Left hindlimb (tissue), 1 donor: ENCODE measurements around the gene FRK.
A peak's percentile ranks its signal among the peaks of the same experiment; 100 is the strongest.
"Not testable (repeated sequence)": the region's sequence is repeated elsewhere in the genome, so short reads cannot be mapped to it uniquely, and the experiment has no call there.

Source experiments
- DNase-seq: peaks from one replicate; pipeline ENCODE4 v3.0.0-alpha.2; 2018

Gene FRK, protein sequence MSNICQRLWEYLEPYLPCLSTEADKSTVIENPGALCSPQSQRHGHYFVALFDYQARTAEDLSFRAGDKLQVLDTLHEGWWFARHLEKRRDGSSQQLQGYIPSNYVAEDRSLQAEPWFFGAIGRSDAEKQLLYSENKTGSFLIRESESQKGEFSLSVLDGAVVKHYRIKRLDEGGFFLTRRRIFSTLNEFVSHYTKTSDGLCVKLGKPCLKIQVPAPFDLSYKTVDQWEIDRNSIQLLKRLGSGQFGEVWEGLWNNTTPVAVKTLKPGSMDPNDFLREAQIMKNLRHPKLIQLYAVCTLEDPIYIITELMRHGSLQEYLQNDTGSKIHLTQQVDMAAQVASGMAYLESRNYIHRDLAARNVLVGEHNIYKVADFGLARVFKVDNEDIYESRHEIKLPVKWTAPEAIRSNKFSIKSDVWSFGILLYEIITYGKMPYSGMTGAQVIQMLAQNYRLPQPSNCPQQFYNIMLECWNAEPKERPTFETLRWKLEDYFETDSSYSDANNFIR

DNA sequence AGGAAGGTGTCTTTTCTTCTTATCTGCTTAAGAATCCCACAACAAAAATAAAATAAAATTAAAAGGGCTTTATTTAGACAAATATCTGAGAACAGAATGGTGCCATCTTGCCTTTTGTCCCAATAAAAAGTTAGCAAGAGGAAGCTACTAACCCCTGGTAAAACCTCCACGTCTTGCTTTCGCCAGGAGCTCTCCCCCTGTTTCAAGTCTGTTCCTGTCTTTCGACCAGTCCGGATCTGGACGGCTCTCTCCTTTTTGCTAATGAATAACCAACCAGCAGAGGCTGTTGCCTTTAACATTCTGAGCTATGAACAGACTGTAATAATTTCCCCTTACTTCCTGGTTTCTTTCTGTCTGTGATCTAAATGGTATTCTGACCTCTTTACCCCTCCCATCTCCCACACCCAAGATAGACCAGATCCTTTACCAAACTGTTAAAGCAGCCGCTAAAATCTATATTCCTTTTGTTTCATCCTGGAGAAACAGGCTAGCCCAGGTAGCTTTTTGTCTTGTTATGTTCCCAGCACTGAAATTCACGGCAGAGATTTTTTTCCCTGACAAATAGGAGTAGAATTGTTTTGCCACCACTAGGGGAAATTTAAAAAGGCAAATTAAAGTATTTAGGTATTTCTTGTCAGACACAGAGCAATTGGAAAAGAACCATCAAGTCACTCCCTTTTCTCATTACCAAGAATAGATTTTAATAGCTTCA is at the start of gene FRK:
Gene FRK (minus strand): TSS at position 320 of the 712 bp plus-strand sequence. CDS start 580 bp downstream, outside the sequence.
- no peak for DNase-seq

DNA sequence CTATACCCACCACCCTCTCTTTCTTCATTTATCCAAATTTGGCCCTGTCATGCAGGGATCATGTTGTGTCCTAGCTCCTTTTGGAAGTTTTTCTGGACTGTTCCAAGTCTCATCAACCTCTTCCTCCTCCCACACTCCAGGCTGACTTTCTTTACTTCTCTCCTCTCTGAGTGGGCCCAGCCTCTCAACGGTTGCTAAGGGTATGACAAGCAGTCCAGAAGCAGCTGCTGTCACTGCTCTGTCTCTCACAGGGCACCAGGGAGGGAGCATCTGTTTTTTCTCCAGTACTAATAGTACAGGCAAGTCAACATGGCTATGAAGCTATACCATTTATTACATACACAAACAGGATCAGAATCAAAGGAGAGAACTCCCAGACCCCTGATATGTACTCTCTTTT is 48.1 kb upstream of the FRK start:
- no peak for DNase-seq

DNA sequence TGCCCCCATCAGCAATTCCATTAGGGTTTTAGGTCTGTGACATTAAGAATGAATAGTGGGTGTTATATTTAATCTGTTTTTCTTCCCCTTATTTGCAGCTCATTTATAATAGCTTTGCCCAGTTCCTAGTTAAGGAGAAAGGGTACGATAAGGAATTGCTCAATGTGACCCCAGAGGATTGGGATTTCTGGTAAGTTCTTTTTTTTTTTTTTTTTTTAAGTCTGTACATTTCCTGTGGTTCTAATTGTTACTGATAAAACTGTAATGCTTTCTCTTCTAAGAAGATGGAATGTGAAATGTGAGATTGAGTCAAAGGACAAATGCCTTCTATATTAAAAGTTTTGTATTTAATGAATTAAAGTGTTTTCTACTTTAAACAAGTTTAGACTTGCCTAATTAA is 45.5 kb upstream of the FRK start:
- no peak for DNase-seq

DNA sequence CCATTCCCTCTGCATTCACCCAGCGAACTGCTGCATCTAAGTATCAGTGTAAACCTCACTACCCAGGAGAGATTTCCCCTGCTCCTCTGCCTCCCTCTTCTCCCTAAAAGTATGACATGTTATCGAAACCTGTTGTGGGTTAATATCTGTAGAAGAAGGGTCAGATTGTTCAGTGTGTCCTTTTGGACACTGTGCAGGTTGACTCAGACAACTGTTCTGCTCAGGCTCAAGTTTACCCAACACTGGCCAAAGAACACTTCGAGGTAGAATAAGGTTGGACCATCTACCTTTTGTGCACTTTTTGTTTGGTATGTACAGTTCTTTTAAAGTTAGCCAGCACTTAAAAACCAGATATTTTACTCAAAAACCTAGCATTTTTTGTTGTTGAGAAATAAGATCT is 44.6 kb upstream of the FRK start:
- DNase-seq: no peak

DNA sequence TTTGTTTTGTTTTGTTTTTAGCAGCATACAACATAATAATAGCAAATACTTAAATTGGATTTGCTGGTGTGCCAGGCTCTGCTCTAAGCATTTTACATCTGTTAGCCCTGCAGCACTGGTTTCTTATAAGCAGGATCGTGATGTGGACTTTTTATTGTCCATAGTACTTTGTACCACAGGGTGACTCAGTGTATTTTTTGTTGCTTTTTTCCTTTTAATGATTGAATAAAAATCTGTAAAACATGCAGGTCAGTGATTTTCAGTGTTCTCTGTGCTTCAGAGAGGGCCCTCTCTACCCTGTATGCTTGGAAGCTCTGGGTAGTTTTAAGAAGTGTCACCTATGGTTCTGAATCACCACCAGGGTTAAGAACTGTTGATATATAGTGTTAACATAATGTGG is 43.9 kb upstream of the FRK start:
- no peak for DNase-seq

DNA sequence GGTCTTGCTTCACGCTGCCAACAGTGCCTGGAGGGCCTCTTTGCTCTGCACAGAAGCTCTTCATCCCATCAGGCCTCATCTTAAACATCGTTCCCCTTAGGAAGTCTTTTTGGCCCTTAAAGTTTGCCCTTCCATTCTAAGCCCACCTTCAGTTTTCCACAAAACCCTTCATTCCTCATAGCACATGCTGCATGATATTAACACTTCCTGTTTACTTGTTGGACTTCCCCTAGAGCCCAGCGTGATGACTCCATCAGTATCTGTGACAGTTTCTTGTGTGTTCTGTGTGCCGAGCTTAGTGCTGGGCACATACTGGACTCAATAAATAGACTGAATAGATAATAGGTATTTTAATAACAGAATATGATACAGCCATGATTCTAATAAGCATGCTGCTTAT is 42.2 kb upstream of the FRK start:
- no peak for DNase-seq

DNA sequence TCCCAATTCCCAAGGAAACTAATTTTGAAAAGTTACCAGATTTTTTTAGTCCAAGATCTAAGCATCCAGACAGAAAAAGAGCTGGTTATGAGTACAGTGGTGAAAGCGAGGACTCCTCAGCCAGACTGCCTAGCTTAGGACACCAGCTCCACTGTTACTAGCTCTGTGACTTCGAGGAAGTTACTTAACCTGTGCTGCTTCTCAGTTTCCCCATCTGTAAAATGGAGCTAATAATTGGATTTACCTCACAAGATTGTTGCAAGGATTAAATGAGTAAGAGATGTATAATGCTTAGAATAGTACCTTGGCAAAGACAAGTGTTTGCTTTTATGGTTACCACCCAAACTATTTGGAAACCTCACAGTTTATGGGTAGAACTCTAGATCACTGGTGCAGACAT is 41.1 kb upstream of the FRK start:
- DNase-seq: no peak

DNA sequence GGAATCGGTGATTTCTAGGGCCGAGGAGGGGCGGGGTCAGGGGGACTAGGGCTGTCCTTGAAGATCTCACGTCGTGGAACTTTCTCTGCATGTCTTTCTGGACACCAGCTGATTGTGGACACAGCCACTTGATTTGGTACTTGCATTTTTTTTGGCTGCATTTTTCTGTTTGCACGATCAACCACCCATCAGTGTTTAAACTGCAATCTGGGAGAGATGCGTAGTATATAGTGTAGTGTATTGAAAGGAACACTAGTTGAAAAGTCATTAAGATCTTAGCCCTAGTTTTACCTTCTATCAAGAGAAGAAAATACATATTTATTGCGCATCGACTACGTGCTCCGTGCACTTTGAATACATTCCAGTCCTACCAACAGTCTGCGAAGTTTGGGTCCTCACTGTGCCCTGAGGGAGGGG is 40.6 kb upstream of the FRK start:
- DNase-seq: no peak

DNA sequence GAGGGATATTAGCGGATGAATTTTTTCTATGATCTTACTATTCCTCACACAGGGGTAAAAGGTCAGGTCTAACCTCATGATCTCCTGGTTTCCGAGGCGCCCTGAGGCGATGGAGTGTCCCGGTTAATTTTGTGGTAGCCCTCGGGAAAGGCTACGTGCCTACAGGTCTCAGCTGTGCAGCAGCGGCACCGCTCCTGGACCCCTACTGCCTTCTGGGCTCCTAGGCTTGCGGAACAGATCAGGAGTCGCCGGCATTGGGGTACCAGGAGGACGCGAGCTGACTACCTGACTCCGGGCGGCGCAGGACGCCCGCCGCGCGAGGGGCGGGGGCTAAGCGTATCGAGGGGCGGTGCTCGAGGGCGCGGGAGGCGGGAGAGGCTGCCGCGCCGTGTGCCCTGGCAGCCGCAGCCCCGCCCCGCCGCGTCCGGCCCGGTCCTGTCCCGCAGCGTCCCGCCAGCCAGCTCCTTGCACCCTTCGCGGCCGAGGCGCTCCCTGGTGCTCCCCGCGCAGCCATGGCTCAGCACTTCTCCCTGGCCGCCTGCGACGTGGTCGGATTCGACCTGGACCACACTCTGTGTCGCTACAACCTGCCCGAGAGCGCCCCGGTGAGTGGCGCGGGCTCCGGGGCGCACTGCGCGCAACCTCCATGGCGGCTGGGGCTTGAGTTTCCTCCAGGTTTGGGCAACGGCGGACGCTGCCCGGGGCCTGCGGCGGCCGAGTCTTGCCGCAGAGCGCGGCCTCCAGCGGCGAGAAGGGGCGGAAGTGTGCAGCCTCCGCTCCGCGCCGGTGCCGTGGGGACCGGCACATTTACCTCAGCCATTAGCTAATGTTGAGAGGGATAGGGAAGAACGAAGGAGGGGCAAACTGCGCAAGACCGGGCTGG is 40.0 kb upstream of the FRK start, which contains the start of gene NT5DC1:
Gene NT5DC1 (plus strand): TSS at position 435 of the 883 bp plus-strand sequence. CDS start 78 bp downstream, at position 513.
- peak; percentile 83 for DNase-seq

DNA sequence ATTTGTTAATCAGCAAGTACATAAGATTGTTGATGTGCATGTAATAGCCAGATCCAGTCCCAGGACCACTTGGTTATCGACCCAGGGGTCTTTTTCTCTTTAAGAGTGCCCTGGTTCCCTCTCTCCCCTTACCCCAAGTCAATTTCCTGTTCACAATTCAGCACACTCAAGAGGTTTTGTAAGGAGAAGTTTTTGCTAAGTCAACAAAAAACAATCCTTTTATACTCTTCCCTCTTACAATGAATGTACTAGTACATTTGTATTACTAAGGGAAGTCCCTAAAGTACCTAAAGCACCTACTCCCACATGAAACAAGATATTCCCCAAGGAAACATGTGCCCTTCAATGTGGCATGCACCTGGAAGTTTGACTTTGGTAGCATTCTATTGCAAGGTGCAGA is 38.3 kb upstream of the FRK start:
- DNase-seq: no peak

DNA sequence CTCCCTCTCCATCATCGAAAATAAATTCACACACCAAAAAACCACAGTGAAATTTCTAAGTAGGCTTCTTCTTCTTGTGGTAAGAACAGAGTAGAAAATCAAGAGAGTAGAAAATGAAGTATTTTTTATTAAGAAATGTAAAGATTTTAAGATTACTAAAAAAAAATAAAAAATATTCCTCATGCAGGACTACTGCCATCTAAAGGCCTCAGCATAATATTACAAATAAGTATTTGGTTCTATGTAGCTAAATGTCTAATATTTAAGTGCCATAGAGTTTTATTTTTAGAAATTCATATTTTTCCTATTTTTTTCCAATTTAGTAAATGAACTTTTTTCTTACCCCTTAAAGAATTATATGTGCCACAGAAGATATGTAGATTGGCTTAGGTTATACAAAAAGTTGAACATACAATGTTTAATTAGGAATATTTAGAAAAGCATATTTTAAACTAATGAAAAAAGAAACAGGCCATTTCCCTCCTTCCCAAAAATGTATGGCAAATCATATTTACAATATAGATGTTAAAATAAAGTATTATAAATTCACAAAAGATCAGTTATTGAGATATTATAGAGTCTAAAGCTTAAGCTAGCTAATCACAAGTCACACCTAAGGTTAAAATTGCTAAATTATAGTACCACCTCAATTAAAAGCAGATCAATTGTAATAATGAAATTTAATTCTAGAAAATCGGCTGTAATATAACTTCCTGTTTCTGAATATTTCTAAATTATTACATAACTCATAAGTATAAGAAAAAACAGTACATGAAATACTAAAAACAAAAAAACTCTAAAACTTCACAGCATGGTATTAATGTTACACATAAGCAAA is 36.5 kb upstream of the FRK start:
- DNase-seq: no peak

DNA sequence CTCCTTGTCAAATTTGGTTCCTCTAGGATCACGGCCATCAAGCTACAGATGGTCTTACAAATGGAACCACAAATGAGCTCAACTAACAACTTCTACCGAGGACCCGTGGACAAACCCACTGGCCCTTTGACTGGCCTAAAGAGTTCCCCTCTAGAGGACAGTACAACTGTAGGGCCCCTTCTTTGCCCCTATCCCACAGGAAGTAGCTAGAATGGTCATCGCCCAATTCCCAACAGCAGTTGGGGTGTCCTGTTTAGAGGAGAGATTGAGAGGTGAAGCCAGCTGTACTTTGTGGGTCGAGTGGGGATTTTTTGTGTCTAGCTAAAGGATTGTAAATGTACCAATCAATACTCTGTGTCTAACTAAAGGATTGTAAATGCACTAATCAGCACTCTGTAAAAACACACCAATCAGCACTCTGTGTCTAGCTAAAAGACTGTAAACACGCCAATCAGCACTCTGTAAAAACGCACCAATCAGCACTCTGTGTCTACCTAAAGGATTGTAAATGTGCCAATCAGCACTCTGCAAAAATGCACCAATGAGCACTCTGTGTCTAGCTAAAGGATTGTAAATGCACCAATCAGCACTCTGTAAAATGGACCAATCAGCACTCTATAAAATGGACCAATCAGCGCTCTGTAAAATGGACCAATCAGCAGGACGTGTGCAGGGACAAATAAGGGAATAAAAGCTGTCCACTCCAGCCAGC is 35.5 kb upstream of the FRK start:
- DNase-seq: not testable (repeated sequence)

DNA sequence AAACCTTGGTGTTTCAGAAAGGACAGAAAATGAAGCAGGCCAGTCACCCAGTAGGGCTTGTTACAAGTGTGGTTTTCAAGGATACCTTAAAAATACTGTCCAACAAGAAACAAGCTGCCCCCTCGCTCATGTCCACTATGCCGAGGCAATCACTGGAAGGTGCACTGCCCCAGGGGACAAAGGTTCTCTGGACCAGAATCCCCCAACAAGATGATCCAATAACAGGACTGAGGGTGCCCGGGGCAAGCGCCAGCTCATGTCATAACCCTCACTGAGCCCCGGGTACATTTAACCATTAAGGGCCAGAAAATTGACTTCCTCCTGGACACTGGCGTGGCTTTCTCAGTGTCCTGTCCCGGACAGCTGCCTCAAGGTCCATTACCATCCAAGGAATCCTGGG is 33.4 kb upstream of the FRK start:
- DNase-seq: no peak

DNA sequence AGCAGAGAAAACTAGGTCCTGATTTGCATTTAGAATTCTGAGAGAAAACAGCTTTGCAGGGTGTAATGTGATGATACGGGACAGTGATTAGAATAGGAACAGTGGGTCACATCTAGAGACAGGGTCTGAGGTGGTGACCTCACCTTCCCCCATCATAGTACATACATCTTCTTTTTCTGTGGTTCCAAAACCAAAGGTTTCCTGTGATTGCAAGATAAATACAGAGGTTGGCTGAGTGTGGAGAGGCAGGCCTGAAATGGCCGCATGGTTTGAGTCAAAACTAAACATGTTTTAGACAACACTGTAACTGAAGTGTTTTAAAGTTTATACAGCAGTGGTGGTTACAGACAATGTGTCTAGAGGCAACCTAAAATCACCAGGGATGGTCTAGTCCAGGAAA is 29.6 kb upstream of the FRK start:
- no peak for DNase-seq

DNA sequence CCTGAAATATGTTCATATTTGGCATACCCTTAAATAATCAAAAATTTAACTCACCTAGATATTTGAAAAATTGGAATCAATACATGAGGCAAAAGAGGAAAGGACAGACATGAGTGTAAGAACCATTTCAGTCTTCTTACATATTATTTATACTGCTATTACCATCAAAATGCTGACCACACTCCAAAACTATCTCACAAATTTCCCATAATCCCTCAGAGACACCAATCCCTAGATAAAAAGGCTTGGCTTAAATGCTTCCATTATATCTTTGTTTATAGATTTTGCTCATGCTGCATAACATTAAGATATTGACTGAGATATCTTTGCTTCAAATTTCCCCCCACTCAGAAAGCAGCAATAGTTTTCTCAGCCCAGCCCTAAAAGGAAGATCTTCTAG is 28.3 kb upstream of the FRK start:
- no peak for DNase-seq

DNA sequence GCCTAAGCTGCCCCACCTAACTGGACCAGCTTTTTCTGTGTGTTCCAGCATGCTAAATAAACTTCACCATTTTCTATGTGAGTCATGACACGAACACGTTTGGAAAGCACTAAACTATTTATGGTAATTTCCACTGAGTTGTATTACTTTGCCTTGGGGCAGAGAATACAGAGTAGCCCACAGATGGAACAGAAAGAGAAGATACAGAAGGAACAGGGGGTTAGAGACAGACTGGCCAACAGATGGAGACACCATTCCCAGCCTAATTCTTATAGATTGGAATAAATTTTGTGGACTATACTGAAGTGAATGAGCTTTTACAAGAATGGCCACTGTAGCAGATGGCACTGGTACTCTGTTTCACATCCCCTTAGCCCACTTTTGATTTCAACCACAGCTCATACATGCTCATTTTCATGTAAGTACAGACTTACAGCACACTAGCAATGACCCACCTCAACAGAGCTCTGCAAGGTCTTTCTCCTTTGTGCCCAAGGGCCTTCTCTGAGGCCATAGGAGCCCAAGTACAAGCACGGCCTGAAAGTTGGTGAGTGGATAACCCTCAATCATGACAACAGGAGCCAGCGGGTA is 26.8 kb upstream of the FRK start:
- DNase-seq: no peak

DNA sequence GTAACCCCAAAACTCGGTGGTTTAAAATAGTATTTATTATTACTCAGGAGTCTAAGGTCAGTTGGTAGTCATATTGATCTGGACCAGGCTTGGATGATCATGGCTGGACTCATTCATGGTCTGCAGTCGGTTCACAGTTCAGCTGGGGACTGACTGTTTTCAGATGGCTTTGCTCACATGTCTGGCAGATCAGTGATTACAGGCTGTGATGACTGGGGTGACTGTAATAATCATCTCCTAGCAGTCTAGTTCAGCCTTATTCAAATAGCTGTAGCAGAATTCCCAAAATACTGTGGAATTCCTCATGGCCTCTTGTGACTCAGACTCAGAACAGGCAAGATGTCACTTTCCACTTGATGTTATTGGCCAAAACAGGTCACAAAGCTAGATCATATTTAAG is 23.6 kb upstream of the FRK start:
- DNase-seq: no peak

DNA sequence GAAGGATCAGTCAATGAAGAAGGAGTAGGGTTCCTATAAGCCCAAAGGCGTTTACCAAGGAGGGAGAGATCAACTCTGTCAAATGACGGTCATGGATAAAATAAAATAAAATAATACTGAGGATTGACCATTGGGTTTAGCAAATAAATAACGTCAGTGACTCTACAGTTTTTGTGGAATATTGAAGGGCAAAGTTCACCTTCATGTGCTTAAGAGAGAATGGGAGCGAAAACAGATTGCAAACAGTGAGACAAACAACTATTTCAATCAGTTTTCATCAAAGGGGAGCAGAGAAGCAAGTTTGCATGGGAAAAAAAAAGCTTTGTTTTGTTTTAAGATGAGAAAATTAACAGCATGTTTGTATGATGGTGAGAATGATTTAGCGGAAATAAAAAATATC is 22.4 kb upstream of the FRK start:
- DNase-seq: no peak

DNA sequence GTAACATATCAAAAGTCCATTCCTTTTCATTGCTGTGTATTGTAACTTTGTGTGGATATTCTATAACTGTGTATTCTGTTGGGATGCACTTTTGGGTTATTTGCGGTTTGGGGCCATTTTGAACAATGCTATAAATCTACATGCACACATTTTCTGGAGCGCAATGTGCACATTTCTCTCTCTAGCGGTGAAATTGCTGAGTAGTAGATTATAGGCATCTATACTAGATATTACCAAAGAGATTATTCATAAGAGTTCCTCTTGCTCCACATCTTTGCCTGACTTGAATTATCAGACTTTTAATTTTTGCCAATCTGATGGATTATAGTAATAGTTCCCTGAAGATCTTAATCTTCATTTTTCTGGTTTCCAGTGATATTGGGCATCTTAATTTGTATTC is 18.3 kb upstream of the FRK start:
- no peak for DNase-seq

DNA sequence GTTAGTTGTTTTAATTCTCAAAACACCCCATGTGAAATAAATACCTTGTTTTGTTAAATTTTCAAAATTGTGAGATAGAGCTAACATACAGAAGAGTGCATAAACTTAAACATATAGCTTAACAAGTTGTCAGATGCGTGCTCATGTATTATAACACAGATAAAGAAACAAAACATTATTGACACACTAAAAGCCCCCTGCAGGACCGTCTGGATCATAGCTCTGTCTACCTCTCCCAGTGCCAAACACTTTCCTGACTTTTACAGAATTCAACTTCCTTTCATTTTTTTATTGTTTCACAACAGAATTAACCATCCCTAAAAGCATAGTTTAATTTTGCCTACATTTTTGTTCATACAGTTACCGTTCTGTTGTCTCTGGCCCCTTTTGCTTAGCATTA is 17.8 kb upstream of the FRK start:
- DNase-seq: no peak

DNA sequence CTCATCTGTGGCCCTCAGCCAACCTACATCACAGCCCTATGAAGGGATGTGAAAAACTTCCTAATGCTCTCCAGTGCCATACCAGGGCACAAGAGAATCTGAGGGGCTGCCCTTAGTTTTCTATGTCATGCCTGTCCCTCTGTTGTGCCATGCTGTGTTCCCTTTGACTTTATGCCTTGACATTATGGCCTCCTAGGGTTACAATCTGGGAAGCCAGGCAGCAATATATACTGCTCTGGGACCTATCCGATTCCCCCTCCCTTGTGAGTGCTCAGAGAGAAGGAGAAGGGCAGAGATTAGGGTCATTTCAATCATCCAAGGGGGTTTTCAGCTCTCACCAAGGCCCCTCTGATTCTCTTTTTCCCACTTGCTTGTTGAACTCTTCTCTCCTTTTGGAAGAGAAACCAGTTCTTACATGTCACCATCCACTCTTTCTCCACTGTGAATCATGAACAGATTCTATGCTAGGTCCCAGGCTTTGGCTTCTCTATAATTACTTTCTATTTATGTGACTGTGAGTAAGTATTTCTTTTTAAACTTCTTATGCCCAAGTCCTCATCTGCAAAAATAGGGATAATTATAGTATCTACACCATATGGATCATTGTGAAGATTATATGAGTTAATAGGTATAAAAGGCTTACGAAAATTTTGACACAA is 14.2 kb upstream of the FRK start:
- no peak for DNase-seq
